Jurkat, Clone E6-1 (cell line): ENCODE measurements around the gene TRANK1.

Source experiments
- DNase-seq: peaks from one replicate; pipeline ENCODE4 v3.0.0-alpha.2; 2011; ENCODE audit warnings: low read depth, low spot score
- H3K4me3 ChIP-seq: 2 replicates; pipeline ENCODE4 v1.5.1; 2011; ENCODE audit warnings: mild to moderate bottlenecking, low read length, control low read depth, moderate library complexity

Gene TRANK1

GRCh38 chr3:36823806-36824205 lies 121.0 kb downstream of the TRANK1 start:
- no peak overlapping the region for H3K4me3 ChIP-seq
- no peak for DNase-seq

DNA sequence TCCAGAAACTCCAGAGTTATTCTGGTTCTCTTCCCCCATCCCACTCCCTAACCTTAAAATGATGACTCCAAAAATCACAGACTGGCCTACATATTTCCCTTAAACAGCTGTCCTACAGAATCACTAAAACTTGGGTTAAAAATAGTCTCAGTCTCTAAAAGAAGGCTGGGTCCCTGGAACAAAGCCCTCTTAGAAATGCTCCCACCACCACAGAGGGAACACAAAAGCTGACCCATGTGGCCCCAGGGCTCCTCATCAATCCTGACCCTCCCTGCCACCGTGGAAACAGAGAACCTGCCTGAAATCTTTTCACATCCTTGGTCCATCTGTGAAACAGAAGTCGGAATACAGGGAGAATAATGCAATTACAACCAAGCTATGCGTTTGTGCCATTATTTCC lies 124.8 kb downstream of the TRANK1 start:
- no peak overlapping the region for H3K4me3 ChIP-seq
- no peak for DNase-seq

DNA sequence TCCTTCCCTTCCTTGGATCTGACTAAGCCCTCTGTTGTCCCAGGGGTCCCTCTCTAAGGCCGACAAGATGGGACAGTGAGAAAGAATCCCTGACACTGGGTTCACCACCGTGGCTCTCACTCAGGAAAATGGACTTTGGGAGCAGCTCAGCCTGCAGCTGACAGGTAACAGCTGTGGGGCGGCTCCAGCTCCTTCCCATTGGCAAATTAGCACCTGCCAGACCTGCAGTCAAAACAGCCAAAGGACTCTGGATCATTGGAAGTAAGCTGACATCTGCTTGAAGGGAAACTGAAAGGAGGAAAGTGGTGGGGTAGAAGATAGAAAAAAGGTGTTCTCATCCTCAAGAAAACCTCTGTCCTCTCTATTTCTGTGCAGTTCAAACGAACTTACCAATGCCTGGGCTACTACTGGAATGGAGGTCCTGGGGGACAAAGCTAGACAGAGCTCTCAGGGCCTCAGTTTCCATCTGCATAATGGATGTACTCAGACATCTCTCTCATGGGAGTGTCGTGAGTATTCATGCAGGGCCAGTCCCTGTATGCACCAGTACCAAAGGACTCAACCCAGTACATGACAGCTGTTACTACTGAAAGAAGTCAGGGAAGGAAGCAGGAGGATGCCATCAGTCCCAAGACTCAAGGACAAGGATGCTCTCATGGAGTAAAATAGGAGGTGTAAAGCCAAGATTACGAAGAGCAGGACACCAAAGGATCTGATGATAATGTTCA lies 126.9 kb downstream of the TRANK1 start:
- H3K4me3 ChIP-seq = no peak overlapping the region
- DNase-seq = no peak

GRCh38 chr3:36815375-36815774 lies 129.5 kb downstream of the TRANK1 start:
- DNase-seq = no peak
- no peak overlapping the region for H3K4me3 ChIP-seq

- DNase-seq = no peak
- no peak overlapping the region for H3K4me3 ChIP-seq
Observed at GRCh38 chr3:36814776-36815175, 130.1 kb downstream of the TRANK1 start.

DNA sequence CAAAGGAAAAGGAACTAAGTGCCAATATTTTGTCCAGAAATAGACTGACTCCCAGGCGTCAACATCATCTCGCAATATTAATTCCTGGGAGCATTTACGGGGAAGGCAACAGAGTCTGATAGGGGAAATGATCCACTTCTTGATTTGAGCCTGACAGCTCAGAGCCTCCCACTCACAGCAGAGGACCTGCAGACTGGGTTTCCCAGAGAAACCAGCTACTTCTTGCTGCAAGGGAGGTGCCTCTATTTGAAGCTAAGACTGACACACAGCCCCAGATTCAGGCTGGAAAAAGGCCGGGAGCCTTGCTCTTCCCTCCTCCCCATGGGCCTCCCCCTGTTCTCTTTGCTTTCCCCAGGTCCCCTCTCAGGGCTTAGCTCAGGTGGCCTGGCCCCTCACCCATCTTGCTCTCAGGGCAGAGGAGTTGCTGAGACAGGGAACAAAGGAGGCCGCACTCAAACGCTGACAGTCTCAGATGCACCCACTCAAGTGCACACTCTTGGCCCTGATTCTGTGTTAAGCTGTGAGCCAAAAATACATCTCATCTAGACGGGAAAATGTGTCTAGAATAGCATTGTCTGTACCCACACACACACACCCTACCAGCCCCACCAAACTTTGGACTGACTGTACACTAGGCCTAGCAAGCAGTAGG lies 130.7 kb downstream of the TRANK1 start:
- no peak overlapping the region for H3K4me3 ChIP-seq
- DNase-seq = no peak

GRCh38 chr3:36813305-36813704 lies 131.5 kb downstream of the TRANK1 start:
- no peak for DNase-seq
- no peak overlapping the region for H3K4me3 ChIP-seq

DNA sequence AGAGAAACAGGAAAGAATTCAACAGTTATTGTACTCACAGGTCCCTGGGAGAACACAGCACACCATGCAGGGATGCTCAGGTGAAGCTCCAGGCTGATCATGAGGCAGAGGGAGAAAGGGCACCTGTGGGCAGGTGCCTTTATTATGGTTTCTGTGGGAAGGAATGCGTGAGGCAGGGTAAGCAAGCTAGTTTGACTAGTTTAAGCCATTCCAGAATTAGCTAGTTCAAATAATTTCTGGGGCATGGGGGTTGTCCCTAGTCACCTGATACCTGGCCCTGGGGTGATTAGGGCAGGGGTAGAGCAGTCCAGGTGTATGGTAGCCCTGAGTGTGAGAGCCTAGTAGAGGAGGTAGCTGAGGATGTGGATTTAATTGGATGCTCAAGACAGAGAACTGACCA lies 132.6 kb downstream of the TRANK1 start:
- H3K4me3 ChIP-seq = no peak overlapping the region
- DNase-seq = no peak

DNA sequence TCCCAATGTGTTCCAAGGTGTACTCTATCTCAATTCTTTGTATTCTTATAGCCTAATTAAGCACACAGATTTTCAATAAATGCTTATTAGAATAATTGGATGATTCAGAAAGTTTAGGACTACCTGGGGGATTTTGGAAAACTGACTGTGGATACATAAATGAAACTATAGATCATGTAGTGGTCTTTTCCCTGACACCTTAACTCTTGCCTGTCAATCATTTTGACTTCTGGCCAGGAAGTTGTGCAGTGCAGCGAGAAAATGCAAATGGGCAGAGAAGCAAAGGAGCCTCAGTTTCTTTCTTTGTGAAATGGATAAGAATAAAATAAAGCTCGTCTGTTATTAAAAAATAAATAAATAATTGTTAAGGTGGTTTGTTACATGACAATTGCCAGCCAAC lies 133.1 kb downstream of the TRANK1 start:
- DNase-seq = no peak
- H3K4me3 ChIP-seq = no peak overlapping the region

DNA sequence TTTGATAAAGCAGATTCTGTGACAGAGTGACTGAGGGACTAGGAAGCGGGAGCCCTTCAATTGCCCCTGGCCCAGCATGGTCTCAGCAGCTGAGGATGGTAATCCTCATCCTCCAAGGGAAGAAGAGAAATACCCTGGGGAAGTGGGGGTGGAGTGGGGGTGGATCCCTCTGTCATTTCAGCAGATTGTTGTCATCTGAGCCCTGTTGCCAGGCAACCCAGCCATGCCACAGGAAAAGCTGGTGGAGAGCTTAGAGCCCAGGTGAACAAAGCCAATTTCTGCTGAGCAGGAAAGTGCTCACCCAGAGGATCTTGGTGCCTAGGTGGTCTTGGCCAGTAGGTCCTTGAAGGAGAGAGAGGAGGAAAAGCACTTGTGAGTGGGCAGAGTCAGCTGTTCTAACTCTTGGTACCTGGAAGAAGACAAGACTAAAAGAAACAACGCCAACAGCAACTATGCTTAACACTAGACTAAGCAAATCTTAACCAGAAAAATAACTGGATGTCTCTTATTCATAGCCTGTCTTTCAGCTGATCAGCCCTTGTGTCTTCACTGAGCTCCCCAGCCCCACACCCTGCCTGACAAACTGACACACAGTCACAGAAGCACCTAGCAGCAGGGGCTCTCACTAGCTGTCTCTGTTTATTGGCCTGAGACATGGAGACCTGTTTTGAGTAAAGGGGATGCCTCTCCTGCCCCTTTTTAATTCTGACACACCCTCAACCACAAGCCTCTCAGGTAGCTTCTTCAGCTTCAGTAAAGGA lies 140.4 kb downstream of the TRANK1 start:
- H3K4me3 ChIP-seq = no peak overlapping the region
- peak; percentile 14 for DNase-seq

DNA sequence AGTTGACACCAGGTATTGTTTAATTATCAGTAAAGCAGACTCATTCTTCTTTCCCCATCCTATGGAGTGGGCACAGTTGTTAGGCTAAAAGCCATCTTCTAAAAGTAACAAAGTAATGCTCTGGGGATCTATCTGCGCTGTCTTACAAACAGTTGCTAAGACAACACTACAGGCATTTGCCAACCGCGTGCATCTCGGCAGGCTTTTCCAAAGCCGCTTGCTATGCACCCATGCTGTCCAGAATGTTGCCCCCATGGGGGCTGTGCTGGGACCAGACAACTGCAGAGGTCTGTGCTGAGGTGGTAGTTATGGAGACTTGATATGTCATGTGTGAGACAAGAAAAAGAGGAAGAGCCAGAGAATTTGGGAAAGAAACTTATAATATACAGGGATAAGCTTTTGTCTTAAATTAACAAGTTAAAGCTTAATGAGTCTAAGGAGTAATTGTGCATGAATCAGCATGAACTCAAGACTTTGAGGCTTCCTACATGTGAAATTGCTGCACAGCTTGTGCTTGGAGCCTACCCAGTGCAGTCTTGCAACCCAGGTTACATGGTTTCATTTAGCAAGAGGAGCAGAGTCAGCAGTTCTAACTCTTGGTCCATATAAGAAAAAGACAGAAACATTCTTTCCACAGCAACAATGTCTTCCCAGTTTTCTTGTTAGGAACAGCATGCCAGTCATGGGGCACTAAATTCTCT lies 141.6 kb downstream of the TRANK1 start:
- no peak for DNase-seq
- no peak overlapping the region for H3K4me3 ChIP-seq

DNA sequence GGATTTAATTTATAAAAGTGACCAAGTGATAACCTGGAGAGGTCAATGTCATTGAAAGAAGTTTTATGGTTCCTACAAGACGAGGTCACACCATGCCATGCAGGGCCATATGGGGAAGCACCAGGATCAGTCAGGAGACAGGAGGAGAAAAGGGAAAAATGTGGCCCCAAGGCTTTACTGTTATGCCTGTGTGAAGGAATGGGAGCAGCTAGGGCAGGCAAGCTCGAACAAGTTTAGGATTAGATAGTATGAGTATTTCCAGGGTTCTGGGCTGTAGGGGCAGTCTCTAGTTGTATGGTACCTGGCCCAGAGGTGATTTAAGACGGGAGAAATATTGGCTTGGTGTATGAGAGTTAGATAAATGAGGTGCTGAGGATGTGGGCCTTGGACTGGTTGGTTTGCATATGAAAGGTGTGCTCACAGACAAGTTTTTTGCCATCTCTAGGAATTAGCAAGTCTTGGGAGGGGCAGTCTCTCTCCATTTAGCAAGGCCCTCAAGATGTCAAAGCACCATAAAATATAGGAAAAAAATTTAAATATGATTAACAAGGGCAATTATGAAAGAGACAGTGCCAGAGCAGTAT lies 144.2 kb downstream of the TRANK1 start:
- no peak overlapping the region for H3K4me3 ChIP-seq
- DNase-seq = no peak

GRCh38 chr3:36796881-36797280 lies 148.0 kb downstream of the TRANK1 start:
- no peak for DNase-seq
- H3K4me3 ChIP-seq = no peak overlapping the region

GRCh38 chr3:36796161-36796560 lies 148.7 kb downstream of the TRANK1 start:
- no peak for DNase-seq
- H3K4me3 ChIP-seq = no peak overlapping the region

- DNase-seq = no peak
- H3K4me3 ChIP-seq = no peak overlapping the region
Observed at GRCh38 chr3:36795622-36796021, 149.2 kb downstream of the TRANK1 start.

DNA sequence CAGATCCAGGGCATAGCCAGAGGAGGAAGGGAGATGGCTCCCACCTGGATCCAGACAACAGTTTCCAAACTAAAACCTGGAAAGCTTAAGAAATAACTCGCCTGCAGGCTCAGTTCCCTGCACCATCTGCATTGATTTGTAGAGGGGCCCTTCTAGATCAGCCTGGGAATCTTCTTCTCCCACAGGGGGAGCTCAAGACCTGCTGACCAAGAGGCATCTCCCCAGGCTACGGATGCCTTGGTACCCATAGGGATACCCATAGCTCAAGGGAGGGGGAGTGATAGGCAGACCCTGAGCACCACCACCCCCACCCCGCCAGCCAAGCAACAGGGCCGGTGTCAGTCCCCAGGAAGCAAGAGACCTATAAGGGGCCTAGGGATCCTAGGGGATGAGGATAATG lies 152.5 kb downstream of the TRANK1 start:
- H3K4me3 ChIP-seq = no peak overlapping the region
- DNase-seq = peak; percentile 20

GRCh38 chr3:36790765-36791164 lies 154.1 kb downstream of the TRANK1 start:
- DNase-seq = no peak
- H3K4me3 ChIP-seq = no peak overlapping the region

- DNase-seq = no peak
- no peak overlapping the region for H3K4me3 ChIP-seq
Observed at GRCh38 chr3:36786921-36787890, 157.6 kb downstream of the TRANK1 start.
